ENCODE results near the gene TUSC2. TPM values are rescaled to one million over a fixed set of nuclear protein-coding genes. Genes with fewer than 3 reads are reported as not detected.

Gene TUSC2
- total and polyA plus RNA-seq, 10 of the 15 experiments (the other 5 are each of a cell fraction or from before 2014, with no cell fraction given): 4.0 to 73.8 (median 34.3) TPM

DNA sequence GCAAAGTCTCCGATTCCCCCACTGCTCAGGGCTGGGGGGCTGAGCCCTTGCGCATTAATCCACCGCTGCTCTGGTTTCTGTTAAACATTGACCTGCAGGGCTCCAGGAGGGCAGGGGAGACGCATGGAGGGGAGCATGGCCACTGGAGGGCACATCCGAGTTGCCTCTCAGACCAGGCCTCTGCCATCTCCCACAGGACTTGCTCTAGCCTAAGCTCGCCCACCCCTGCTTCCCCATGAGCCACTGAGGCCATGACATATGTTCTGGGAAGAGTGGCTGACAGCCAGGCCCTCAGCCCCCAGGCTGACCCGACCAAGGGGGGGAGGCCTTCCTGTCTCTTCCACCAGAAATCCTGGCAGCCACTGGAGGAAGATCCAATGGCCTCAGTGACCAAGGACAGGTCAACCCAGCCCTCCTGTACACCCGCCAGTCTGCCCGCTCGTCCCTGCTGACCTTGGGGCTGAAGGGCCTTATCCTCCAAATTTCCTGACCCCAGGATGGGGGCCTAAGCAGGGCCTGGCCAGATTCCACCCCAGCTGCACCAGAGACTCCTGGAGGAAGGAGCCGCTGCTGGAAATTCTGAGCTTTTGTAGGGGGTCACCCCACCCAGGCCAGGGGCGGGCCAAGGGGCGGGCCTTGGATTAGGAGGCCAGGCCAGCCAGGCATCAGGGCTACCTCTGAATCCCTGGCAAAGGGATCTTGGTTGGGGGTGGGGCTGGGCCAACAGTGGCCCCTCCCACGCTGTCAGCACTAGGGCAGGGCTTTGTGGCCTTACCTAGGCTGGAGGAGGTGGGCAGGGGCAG, 24.8 kb downstream of the TUSC2 start, which contains the start of gene HYAL1:
Gene HYAL1 (minus strand): TSS at position 562 of the 803 bp plus-strand sequence. CDS start 618 bp downstream, outside the sequence.
- Histone ChIP-seq H3K27ac (ENCODE audit: control insufficient read depth, insufficient read depth) (no peak within 1 kb of the TSS), H3K36me3 (ENCODE audit: control insufficient read depth in 2 of 2, insufficient read depth in 2 of 2, low read length in 1 of 2) (no peaks in the 10 kb centered on the region), H3K4me1 (ENCODE audit: control insufficient read depth, insufficient read depth, low read length) (peaks cover 1% of the 10 kb centered on the region), H3K4me2 (ENCODE audit: control insufficient read depth, insufficient read depth) (no peak within 1 kb of the TSS), H3K79me2 (ENCODE audit: control insufficient read depth, insufficient read depth, low read length) (peaks cover 2% of the 10 kb centered on the region; the same call in 1 of the 2 replicates), H2AFZ (ENCODE audit: control insufficient read depth, low read depth, low read length) (no peak within 1 kb of the TSS), H4K20me1 (ENCODE audit: control insufficient read depth, insufficient read depth) (no peaks in the 10 kb centered on the region), H3K4me3 (no peak within 1 kb of the TSS), H3K9me3 (replicated peaks; ENCODE audit: control insufficient read depth, insufficient read depth, low read length) (no peaks in the 10 kb centered on the region), H3K9ac (ENCODE audit: control insufficient read depth, insufficient read depth, low read length) (no peak within 1 kb of the TSS), H3K27me3 (replicated peaks in 1 of 2; ENCODE audit: control insufficient read depth in 2 of 2, insufficient read depth in 2 of 2, low read length in 1 of 2) (no peaks in the 10 kb centered on the region)
- no peak for TF ChIP-seq SMAD5 (IDR thresholded peaks at IDR 0.05; ENCODE audit: low read depth)
- TF ChIP-seq SREBF2 (IDR thresholded peaks at IDR 0.05; ENCODE audit: low read length): no peak
- TF ChIP-seq BCL3 (IDR thresholded peaks at IDR 0.05; ENCODE audit: borderline replicate concordance, insufficient read depth, low read depth, low read length, poor library complexity, severe bottlenecking): no peak
- TF ChIP-seq NR2F1 (conservative IDR thresholded peaks at IDR 0.05): no peak
- ChIA-PET CTCF (interaction anchor here (3.5 kb wide), 1 partner anchor 21 kb away, joined by 13 read pairs; no protein-coding TSS in a partner anchor), SMC1A (ENCODE audit: uncharacterized antibody, unreplicated experiment) (no interaction called here), POLR2A (no interaction called here), RAD21 (ENCODE audit: unreplicated experiment) (no interaction called here)
- intact Hi-C loops (cut with micrococcal nuclease; ENCODE audit: unreplicated experiment) (no loop called here), in situ Hi-C loops (cut with MboI) (no loop called here)
- DNase-seq (ENCODE audit: low read depth, low spot score) (no peak), ATAC-seq (no peak), FAIRE-seq (no peak)
- 77% methylated on average over 14 of the region's 14 CpGs for WGBS (ENCODE audit: insufficient coverage, insufficient replicate concordance, low lambda C conversion rate, missing lambda C conversion rate)
- BruUV-seq (replicated peaks): no TSS peak
